Stomach smooth muscle (tissue), 2 donors: ENCODE measurements around the gene PLPPR3.

ENCODE experiments used
- H3K27ac ChIP-seq: one replicate; pipeline ENCODE4 v1.7.0; 2013; ENCODE audit warnings: mild to moderate bottlenecking, low read length, inconsistent platforms
- H3K27me3 ChIP-seq, 2 donors: one replicate each; pipeline ENCODE4 v1.7.0; 2013; ENCODE audit warnings: low read length in 2 of 2; ENCODE audit not compliant: insufficient read depth in 2 of 2, control insufficient read depth in 1 of 2
- H3K36me3 ChIP-seq, 2 donors: one replicate each; pipeline ENCODE4 v1.7.0; 2013; ENCODE audit warnings: low read length in 2 of 2; ENCODE audit not compliant: control insufficient read depth in 2 of 2, insufficient read depth in 2 of 2
- H3K4me1 ChIP-seq: one replicate; pipeline ENCODE4 v1.7.0; 2013; ENCODE audit warnings: low read length; ENCODE audit not compliant: control insufficient read depth, insufficient read depth
- H3K4me3 ChIP-seq, 2 donors: one replicate each; pipeline ENCODE4 v1.7.0; 2013; ENCODE audit warnings: low read length in 2 of 2
- H3K9ac ChIP-seq, 2 donors: one replicate each; pipeline ENCODE4 v1.7.0; 2013; ENCODE audit warnings: low read length in 2 of 2, mild to moderate bottlenecking in 1 of 2
- H3K9me3 ChIP-seq, 2 donors: one replicate each; pipeline ENCODE4 v1.7.0; 2013; ENCODE audit warnings: low read length in 2 of 2; ENCODE audit not compliant: control insufficient read depth in 2 of 2
- donor health status: healthy.
- donor health status: Pancreatic carcinoma.

The PLPPR3 gene

GRCh38 chr19:780935-781334 is 40.8 kb downstream of the PLPPR3 start:
- Histone ChIP-seq H3K4me1 (peaks cover 3% of the 10 kb centered on the region), H3K4me3 (no peak overlapping the region), H3K9me3 (no peaks in the 10 kb centered on the region), H3K27ac (no peak overlapping the region), H3K36me3 (no peaks in the 10 kb centered on the region), H3K27me3 (peaks cover 0 to 2% of the 10 kb centered on the region in 2 donors), H3K9ac (no peak overlapping the region)

- Histone ChIP-seq H3K27ac (no peak overlapping the region), H3K36me3 (no peaks in the 10 kb centered on the region), H3K4me1 (peaks cover 3% of the 10 kb centered on the region), H3K27me3 (peaks cover 0 to 2% of the 10 kb centered on the region in 2 donors), H3K9ac (no peak overlapping the region), H3K4me3 (no peak overlapping the region), H3K9me3 (no peaks in the 10 kb centered on the region)
Measured at GRCh38 chr19:778910-779653, 42.7 kb downstream of the PLPPR3 start.

- Histone ChIP-seq H3K36me3 (no peaks in the 10 kb centered on the region), H3K27me3 (peaks cover 0 to 2% of the 10 kb centered on the region in 2 donors), H3K9me3 (no peaks in the 10 kb centered on the region), H3K4me1 (peaks cover 3% of the 10 kb centered on the region), H3K9ac (no peak overlapping the region), H3K27ac (no peak overlapping the region), H3K4me3 (no peak overlapping the region)
Measured at GRCh38 chr19:776549-776948, 45.2 kb downstream of the PLPPR3 start.

GRCh38 chr19:772730-773436 is 48.9 kb downstream of the PLPPR3 start:
- no peak overlapping the region for H3K4me3 ChIP-seq
- no peaks in the 10 kb centered on the region for H3K36me3 ChIP-seq
- no peak overlapping the region for H3K9ac ChIP-seq
- H3K27ac ChIP-seq = no peak overlapping the region
- no peaks in the 10 kb centered on the region for H3K4me1 ChIP-seq
- peaks cover 0 to 3% of the 10 kb centered on the region in 2 donors for H3K27me3 ChIP-seq
- H3K9me3 ChIP-seq = no peaks in the 10 kb centered on the region

- H3K9ac ChIP-seq = no peak overlapping the region
- H3K27me3 ChIP-seq = peaks cover 0 to 3% of the 10 kb centered on the region in 2 donors
- H3K36me3 ChIP-seq = no peaks in the 10 kb centered on the region
- no peak overlapping the region for H3K27ac ChIP-seq
- no peaks in the 10 kb centered on the region for H3K9me3 ChIP-seq
- H3K4me3 ChIP-seq = no peak overlapping the region
- no peaks in the 10 kb centered on the region for H3K4me1 ChIP-seq
Measured at GRCh38 chr19:772063-772462, 49.7 kb downstream of the PLPPR3 start.

- Histone ChIP-seq H3K27me3 (peaks cover under 1 to 3% of the 10 kb centered on the region in 2 donors), H3K4me3 (no peak overlapping the region), H3K9me3 (no peaks in the 10 kb centered on the region), H3K36me3 (no peaks in the 10 kb centered on the region), H3K27ac (no peak overlapping the region), H3K4me1 (no peaks in the 10 kb centered on the region), H3K9ac (no peak overlapping the region)
Measured at GRCh38 chr19:771332-771785, 50.4 kb downstream of the PLPPR3 start.

- no peak overlapping the region for H3K4me3 ChIP-seq
- no peak overlapping the region for H3K9ac ChIP-seq
- H3K27me3 ChIP-seq = peaks cover 3 to 4% of the 10 kb centered on the region in 2 donors
- no peaks in the 10 kb centered on the region for H3K4me1 ChIP-seq
- H3K27ac ChIP-seq = no peak overlapping the region
- no peaks in the 10 kb centered on the region for H3K36me3 ChIP-seq
- no peaks in the 10 kb centered on the region for H3K9me3 ChIP-seq
Measured at GRCh38 chr19:769616-770015, 52.1 kb downstream of the PLPPR3 start.

- H3K27ac ChIP-seq = no peak overlapping the region
- H3K9ac ChIP-seq = no peak overlapping the region
- H3K36me3 ChIP-seq = no peaks in the 10 kb centered on the region
- H3K4me3 ChIP-seq = no peak overlapping the region
- H3K9me3 ChIP-seq = no peaks in the 10 kb centered on the region
- H3K27me3 ChIP-seq = peaks cover 3 to 10% of the 10 kb centered on the region in 2 donors
- H3K4me1 ChIP-seq = no peaks in the 10 kb centered on the region
Measured at GRCh38 chr19:768424-768823, 53.3 kb downstream of the PLPPR3 start.

GRCh38 chr19:765179-765738 is 56.5 kb downstream of the PLPPR3 start:
- H3K4me1 ChIP-seq = no peaks in the 10 kb centered on the region

GRCh38 chr19:764301-764700 is 57.5 kb downstream of the PLPPR3 start:
- peaks cover 0 to 14% of the 10 kb centered on the region in 2 donors for H3K27me3 ChIP-seq

More at GRCh38 chr19:765179-765738, 56.5 kb downstream of the PLPPR3 start:
- Histone ChIP-seq H3K9me3 (no peaks in the 10 kb centered on the region), H3K4me3 (no peak overlapping the region), H3K27ac (no peak overlapping the region), H3K36me3 (no peaks in the 10 kb centered on the region), H3K27me3 (peaks cover 3 to 14% of the 10 kb centered on the region in 2 donors), H3K9ac (no peak overlapping the region)

More at GRCh38 chr19:764301-764700, 57.5 kb downstream of the PLPPR3 start:
- H3K27ac ChIP-seq = no peak overlapping the region
- no peak overlapping the region for H3K9ac ChIP-seq
- no peaks in the 10 kb centered on the region for H3K4me1 ChIP-seq
- H3K9me3 ChIP-seq = no peaks in the 10 kb centered on the region
- H3K4me3 ChIP-seq = no peak overlapping the region
- H3K36me3 ChIP-seq = no peaks in the 10 kb centered on the region
